HEK293 (cell line): ENCODE measurements around the gene IGDCC3.

Source experiments
- CTCF ChIA-PET: fragments of 350-600 bp; formaldehyde crosslinking; extraction: SDS; loops from one replicate; lab custom pipeline; 2021; ENCODE audit warnings: antibody characterized with exemption; lab: Yijun Ruan, JAX
- POLR2A ChIA-PET: fragments of 300-600 bp; formaldehyde crosslinking; extraction: SDS; loops from one replicate; lab custom pipeline; 2020; ENCODE audit warnings: antibody characterized with exemption, inconsistent platforms; lab: Yijun Ruan, JAX
- H3K27ac ChIP-seq: fragments of 200-500 bp; sonication (Bioruptor generic); 2 replicates; pipeline ENCODE4 v1.5.1; 2014; ENCODE audit warnings: low read depth, low read length, control low read depth, inconsistent platforms; ENCODE audit errors: extremely low read depth
- H3K36me3 ChIP-seq, 2 experiments: fragments of 200-500 bp in 1 of 2; sonication (Bioruptor generic) in 1 of 2; 1 replicate in 1 of 2; 2 replicates in 1 of 2; pipeline ENCODE4 v1.5.1; 2014 to 2017; ENCODE audit warnings: inconsistent platforms in 2 of 2, low read length in 2 of 2; ENCODE audit not compliant: control insufficient read depth in 2 of 2, insufficient read depth in 1 of 2
- H3K4me1 ChIP-seq: fragments of 200-500 bp; sonication (Bioruptor generic); 2 replicates; pipeline ENCODE4 v1.5.1; 2014; ENCODE audit warnings: mild to moderate bottlenecking, low read length, inconsistent platforms; ENCODE audit not compliant: control insufficient read depth, insufficient read depth
- H3K4me3 ChIP-seq: 2 replicates; pipeline ENCODE4 v1.5.1; 2011; ENCODE audit warnings: low read depth, mild to moderate bottlenecking, control low read depth, low read length, moderate library complexity
- H3K9me3 ChIP-seq: fragments of 200-500 bp; sonication (Bioruptor generic); 2 replicates; pipeline ENCODE4 v1.5.1; 2014; ENCODE audit warnings: low read depth, low read length, inconsistent platforms; ENCODE audit not compliant: control insufficient read depth, insufficient read depth
- GLIS2 ChIP-seq: fragments of 450-650 bp; formaldehyde crosslinking; IDR thresholded peaks from 2 replicates; pipeline ENCODE4 v1.5.1; 2016; ENCODE audit warnings: missing biosample characterization, missing genetic modification characterization
- HOXC10 ChIP-seq: sonication (generic); formaldehyde crosslinking; IDR thresholded peaks from 2 replicates; pipeline ENCODE4 v1.8.1; 2023; ENCODE audit warnings: mild to moderate bottlenecking, missing genetic modification reagents
- KLF7 ChIP-seq: fragments of 450-650 bp; formaldehyde crosslinking; IDR thresholded peaks from 2 replicates; pipeline ENCODE4 v1.5.1; 2016; ENCODE audit warnings: missing biosample characterization, missing genetic modification characterization, borderline replicate concordance
- KLF8 ChIP-seq: fragments of 450-650 bp; formaldehyde crosslinking; IDR thresholded peaks from 2 replicates; pipeline ENCODE4 v1.5.1; 2016; ENCODE audit warnings: missing biosample characterization, missing genetic modification characterization
- KLF9 ChIP-seq: fragments of 450-650 bp; formaldehyde crosslinking; IDR thresholded peaks from 2 replicates; pipeline ENCODE4 v1.5.1; 2016; ENCODE audit warnings: missing biosample characterization, missing genetic modification characterization, low read depth
- SP3 ChIP-seq: fragments of 450-650 bp; formaldehyde crosslinking; IDR thresholded peaks from 2 replicates; pipeline ENCODE4 v1.5.1; 2016; ENCODE audit warnings: missing biosample characterization, missing genetic modification characterization
- ZBTB10 ChIP-seq: fragments of 450-650 bp; formaldehyde crosslinking; IDR thresholded peaks from 2 replicates; pipeline ENCODE4 v1.5.1; 2016; ENCODE audit warnings: missing biosample characterization, missing genetic modification characterization
- ZIC2 ChIP-seq: fragments of 450-650 bp; formaldehyde crosslinking; IDR thresholded peaks from 2 replicates; pipeline ENCODE4 v1.5.1; 2016; ENCODE audit warnings: missing biosample characterization, missing genetic modification characterization
- ZNF132 ChIP-seq: fragments of 450-650 bp; formaldehyde crosslinking; IDR thresholded peaks from 2 replicates; pipeline ENCODE4 v1.5.1; 2017; ENCODE audit warnings: missing biosample characterization, missing genetic modification characterization, borderline replicate concordance
- ZNF157 ChIP-seq: fragments of 450-650 bp; formaldehyde crosslinking; IDR thresholded peaks from 2 replicates; pipeline ENCODE4 v1.5.1; 2016; ENCODE audit warnings: missing biosample characterization, missing genetic modification characterization
- ZNF280C ChIP-seq: fragments of 450-650 bp; formaldehyde crosslinking; IDR thresholded peaks from 2 replicates; pipeline ENCODE4 v1.5.1; 2016; ENCODE audit warnings: missing biosample characterization, missing genetic modification characterization
- ZNF394 ChIP-seq: fragments of 450-650 bp; formaldehyde crosslinking; IDR thresholded peaks from 2 replicates; pipeline ENCODE4 v1.5.1; 2016; ENCODE audit warnings: missing biosample characterization, missing genetic modification characterization, mild to moderate bottlenecking, moderate library complexity, borderline replicate concordance
- ZNF501 ChIP-seq: fragments of 450-650 bp; formaldehyde crosslinking; IDR thresholded peaks from 2 replicates; pipeline ENCODE4 v1.5.1; 2016; ENCODE audit warnings: missing biosample characterization, missing genetic modification characterization
- ZNF558 ChIP-seq: fragments of 450-650 bp; formaldehyde crosslinking; IDR thresholded peaks from 2 replicates; pipeline ENCODE4 v1.5.1; 2016; ENCODE audit warnings: missing biosample characterization, missing genetic modification characterization
- ZNF621 ChIP-seq: fragments of 450-650 bp; formaldehyde crosslinking; IDR thresholded peaks from 2 replicates; pipeline ENCODE4 v1.5.1; 2017; ENCODE audit warnings: missing biosample characterization, missing genetic modification characterization
- ZNF623 ChIP-seq: fragments of 450-650 bp; formaldehyde crosslinking; IDR thresholded peaks from 2 replicates; pipeline ENCODE4 v1.5.1; 2016; ENCODE audit warnings: missing biosample characterization, missing genetic modification characterization
- ZNF626 ChIP-seq: fragments of 450-650 bp; sonication (Bioruptor Pico); formaldehyde crosslinking; IDR thresholded peaks from 2 replicates; pipeline ENCODE4 v1.5.1; 2018; ENCODE audit warnings: missing biosample characterization, missing genetic modification characterization, inconsistent platforms
- ZNF701 ChIP-seq: fragments of 450-650 bp; formaldehyde crosslinking; IDR thresholded peaks from 2 replicates; pipeline ENCODE4 v1.5.1; 2016; ENCODE audit warnings: missing biosample characterization, missing genetic modification characterization
- ZNF776 ChIP-seq: fragments of 450-650 bp; formaldehyde crosslinking; IDR thresholded peaks from 2 replicates; pipeline ENCODE4 v1.5.0; 2017; ENCODE audit warnings: missing biosample characterization, missing genetic modification characterization, borderline replicate concordance
- ZNF791 ChIP-seq: fragments of 450-650 bp; formaldehyde crosslinking; IDR thresholded peaks from 2 replicates; pipeline ENCODE4 v1.5.1; 2016; ENCODE audit warnings: missing biosample characterization, missing genetic modification characterization
- ZNF843 ChIP-seq: fragments of 450-650 bp; formaldehyde crosslinking; IDR thresholded peaks from 2 replicates; pipeline ENCODE4 v1.5.1; 2016; ENCODE audit warnings: missing biosample characterization, missing genetic modification characterization
- ZSCAN30 ChIP-seq: fragments of 450-650 bp; IDR thresholded peaks from 2 replicates; pipeline ENCODE4 v1.5.1; 2018; ENCODE audit warnings: missing biosample characterization, mild to moderate bottlenecking, missing genetic modification characterization, moderate library complexity
- TF ChIP-seq, protein P1 (sequence below): IDR thresholded peaks from 2 replicates; pipeline ENCODE4 v1.6.1; 2011; ENCODE audit warnings: mild to moderate bottlenecking, low read depth, low read length, borderline replicate concordance
- TF ChIP-seq, protein P2 (sequence below): fragments of 450-650 bp; formaldehyde crosslinking; optimal IDR thresholded peaks from 2 replicates; pipeline ENCODE3; 2016; ENCODE audit warnings: missing biosample characterization, mild to moderate bottlenecking, missing genetic modification characterization
- TF ChIP-seq, protein P3 (sequence below): fragments of 450-650 bp; formaldehyde crosslinking; IDR thresholded peaks from 2 replicates; pipeline ENCODE4 v1.5.1; 2016; ENCODE audit warnings: missing biosample characterization, missing genetic modification characterization

Gene IGDCC3

DNA sequence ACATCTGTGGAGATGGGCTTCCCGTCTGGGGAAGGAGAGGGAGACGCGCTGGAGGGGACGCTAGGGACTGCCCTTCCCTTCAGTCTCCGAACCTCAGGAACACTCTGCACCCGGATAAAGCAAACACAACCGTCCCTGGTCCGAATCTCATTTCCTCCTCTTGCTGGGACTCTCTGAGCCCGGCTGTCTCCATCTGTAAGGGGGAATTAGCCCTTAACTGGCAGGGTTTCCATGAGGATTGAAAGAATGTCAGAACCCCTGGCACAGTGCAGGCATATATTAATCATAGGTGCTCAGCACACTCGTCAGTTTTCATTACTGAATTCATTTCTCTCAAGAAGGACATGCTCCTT, 19.1 kb upstream of the IGDCC3 start (continued):
- TF ChIP-seq, protein P1, sequence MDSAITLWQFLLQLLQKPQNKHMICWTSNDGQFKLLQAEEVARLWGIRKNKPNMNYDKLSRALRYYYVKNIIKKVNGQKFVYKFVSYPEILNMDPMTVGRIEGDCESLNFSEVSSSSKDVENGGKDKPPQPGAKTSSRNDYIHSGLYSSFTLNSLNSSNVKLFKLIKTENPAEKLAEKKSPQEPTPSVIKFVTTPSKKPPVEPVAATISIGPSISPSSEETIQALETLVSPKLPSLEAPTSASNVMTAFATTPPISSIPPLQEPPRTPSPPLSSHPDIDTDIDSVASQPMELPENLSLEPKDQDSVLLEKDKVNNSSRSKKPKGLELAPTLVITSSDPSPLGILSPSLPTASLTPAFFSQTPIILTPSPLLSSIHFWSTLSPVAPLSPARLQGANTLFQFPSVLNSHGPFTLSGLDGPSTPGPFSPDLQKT, result no peak
- TF ChIP-seq, protein P2, sequence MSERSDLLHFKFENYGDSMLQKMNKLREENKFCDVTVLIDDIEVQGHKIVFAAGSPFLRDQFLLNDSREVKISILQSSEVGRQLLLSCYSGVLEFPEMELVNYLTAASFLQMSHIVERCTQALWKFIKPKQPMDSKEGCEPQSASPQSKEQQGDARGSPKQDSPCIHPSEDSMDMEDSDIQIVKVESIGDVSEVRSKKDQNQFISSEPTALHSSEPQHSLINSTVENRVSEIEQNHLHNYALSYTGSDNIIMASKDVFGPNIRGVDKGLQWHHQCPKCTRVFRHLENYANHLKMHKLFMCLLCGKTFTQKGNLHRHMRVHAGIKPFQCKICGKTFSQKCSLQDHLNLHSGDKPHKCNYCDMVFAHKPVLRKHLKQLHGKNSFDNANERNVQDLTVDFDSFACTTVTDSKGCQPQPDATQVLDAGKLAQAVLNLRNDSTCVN (tag by site-specific recombination), result no peak
- TF ChIP-seq ZNF626 (tag by site-specific recombination) (no peak), ZNF623 (tag by site-specific recombination) (no peak), ZNF791 (tag by site-specific recombination) (no peak), ZSCAN30 (tag by site-specific recombination) (no peak), ZNF394 (tag by site-specific recombination) (no peak), ZNF558 (no peak), ZNF157 (tag by site-specific recombination) (no peak)
- TF ChIP-seq, protein P3, sequence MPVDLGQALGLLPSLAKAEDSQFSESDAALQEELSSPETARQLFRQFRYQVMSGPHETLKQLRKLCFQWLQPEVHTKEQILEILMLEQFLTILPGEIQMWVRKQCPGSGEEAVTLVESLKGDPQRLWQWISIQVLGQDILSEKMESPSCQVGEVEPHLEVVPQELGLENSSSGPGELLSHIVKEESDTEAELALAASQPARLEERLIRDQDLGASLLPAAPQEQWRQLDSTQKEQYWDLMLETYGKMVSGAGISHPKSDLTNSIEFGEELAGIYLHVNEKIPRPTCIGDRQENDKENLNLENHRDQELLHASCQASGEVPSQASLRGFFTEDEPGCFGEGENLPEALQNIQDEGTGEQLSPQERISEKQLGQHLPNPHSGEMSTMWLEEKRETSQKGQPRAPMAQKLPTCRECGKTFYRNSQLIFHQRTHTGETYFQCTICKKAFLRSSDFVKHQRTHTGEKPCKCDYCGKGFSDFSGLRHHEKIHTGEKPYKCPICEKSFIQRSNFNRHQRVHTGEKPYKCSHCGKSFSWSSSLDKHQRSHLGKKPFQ, result no peak

GRCh38 chr15:65396283-65396964, 18.6 kb upstream of the IGDCC3 start:
- no peaks in the 10 kb centered on the region for H3K36me3 ChIP-seq
- ChIA-PET CTCF (no interaction called here), POLR2A (no interaction called here)
- H3K4me3 ChIP-seq, result no peak overlapping the region
- H3K27ac ChIP-seq, result no peak overlapping the region
- no peaks in the 10 kb centered on the region for H3K9me3 ChIP-seq
- H3K4me1 ChIP-seq, result peaks cover 8% of the 10 kb centered on the region; the same call in 1 of the 2 replicates
- TF ChIP-seq GLIS2 (tag by site-specific recombination), result no peak
- TF ChIP-seq ZNF776 (tag by site-specific recombination), result no peak
- no peak for TF ChIP-seq ZNF843 (tag by site-specific recombination)
- TF ChIP-seq ZNF701 (tag by site-specific recombination), result no peak
- TF ChIP-seq ZNF280C (tag by site-specific recombination), result no peak
- no peak for TF ChIP-seq SP3
- TF ChIP-seq, protein P1, result no peak
- no peak for TF ChIP-seq ZNF132 (tag by site-specific recombination)
- no peak for TF ChIP-seq ZIC2 (tag by site-specific recombination)
- no peak for TF ChIP-seq KLF7 (tag by site-specific recombination)
- no peak for TF ChIP-seq KLF8 (tag by site-specific recombination)
- TF ChIP-seq ZBTB10 (tag by site-specific recombination), result no peak
- no peak for TF ChIP-seq KLF9 (tag by site-specific recombination)
- TF ChIP-seq ZNF501 (tag by site-specific recombination), result no peak
- TF ChIP-seq HOXC10 (CRISPR knock-in tag), result no peak
- no peak for TF ChIP-seq ZNF621 (tag by site-specific recombination)
